ENCODE measurements around the gene SV2B.

Gene SV2B

DNA sequence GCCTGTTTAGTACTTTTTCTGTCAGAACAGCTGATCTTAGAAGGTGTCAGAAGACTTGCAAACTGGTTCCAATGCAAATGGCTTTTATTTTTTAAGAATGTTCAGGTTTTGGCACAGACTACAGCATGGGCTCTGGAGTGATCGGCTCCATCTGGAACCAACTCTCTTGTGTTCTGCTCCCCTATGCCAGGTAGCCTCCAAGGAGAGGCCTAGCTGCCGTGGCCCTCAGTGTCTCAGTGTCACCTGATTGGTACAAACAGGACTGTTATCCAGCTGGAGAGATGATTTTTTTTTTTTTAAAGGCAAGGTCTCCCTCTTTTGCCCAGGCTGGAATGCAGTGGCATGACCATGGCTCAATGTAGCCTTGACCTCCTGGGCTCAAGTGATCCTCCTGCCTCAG, 183.1 kb downstream of the SV2B start:
- DNase-seq: no peak

GRCh38 chr15:91284758-91285466, 184.9 kb downstream of the SV2B start:
- DNase-seq: no peak

GRCh38 chr15:91289324-91289723, 189.3 kb downstream of the SV2B start:
- DNase-seq: no peak

- DNase-seq: no peak
Measured at GRCh38 chr15:91290553-91290952, 190.5 kb downstream of the SV2B start.

DNA sequence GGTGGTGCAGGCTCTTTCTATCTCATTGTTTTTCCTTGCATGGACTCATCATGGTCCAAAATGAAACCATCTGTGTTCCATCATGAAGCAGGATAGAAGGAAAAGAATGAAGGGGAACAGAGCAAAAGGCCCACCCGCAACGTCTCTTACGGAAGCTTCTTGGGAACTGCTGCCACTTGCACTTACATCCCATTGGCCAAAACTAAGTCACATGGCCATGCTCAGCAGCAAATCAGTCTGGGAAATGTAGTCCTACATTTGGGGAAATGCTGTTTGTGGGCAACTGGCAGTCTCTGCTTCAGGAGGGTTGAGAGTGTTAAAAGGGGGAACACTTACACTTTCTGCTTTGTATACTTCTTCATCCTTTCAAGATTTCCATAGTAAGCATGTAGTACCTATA, 191.6 kb downstream of the SV2B start:
- no peak for DNase-seq

DNA sequence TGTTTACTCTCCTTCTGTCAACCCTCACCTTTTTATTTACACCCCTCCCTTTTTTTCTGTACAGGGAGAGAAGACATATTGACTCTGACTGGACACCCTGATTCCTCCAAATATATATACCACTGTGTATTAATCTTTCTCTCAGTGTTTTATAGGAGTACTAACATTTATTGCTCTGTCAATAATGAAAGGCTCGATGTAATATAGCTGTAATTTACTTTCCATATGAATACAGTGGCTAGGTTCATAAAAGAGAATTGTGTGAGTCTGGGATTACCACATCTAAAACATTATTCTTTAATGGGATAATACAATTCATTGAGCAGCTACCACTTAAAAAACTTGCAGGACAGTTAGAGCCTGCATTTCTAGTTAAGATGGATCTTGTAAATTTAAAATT, 194.3 kb downstream of the SV2B start:
- no peak for DNase-seq

DNA sequence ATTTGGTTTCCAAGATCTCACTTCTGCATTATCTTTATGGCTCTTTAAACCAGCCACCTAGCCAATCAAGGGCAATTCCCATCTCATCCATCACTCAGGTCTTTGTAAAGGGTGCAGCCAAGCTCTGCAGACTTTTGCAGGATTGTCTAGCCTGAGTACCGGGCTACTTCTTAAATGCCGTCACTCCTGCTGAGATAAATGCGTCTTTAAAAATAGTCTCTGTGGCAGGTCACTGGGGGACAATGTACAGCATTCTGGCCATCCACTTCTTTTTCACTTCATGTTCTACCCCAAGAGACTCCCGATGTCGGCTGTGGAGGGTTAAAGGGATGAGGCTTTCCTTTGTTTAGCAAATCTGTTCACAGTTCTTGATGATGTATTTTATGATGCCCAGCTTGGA, 194.7 kb downstream of the SV2B start:
- no peak for DNase-seq

DNA sequence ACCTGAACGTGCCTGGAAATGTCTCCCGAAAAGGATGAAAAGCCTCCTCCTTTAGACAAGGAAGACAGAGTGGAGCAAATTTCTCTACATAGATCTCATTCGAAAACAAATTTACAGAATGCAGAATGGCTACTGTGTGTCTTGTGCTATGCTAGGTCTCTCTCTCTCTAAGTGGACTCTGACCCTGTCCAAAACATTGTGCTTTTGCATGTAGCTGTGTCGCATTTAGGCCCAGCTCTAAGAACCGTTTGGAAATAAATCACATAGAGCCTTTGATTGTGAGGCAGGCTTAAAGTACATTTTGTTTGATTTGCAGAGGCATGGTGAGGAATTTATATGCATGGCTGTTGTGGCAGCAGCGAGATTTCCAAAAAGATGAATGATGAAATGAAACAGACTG, 198.0 kb downstream of the SV2B start:
- DNase-seq: no peak

- DNase-seq: peak; percentile 24
Measured at GRCh38 chr15:91302588-91303439, 202.8 kb downstream of the SV2B start.

DNA sequence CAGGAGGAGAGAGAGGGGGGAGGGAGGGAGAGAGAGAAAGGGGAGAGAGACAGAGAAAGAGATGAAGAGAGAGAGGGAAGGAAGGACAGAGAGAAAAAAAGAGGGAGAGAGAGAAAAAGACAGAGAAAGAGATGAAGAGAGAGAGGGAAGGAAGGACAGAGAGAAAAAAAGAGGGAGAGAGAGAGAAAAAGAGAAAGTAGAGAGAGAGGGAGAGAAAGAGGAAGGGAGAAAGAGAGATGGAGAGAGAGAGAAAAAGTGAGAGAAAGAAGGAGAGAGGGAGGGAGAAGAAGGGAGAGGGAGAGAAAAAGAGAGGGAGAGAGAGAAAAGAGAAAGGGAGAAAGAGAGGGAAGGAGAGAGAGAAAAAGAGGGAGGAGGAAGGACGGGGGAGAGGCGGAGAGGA, 204.2 kb downstream of the SV2B start:
- no peak for DNase-seq

GRCh38 chr15:91304786-91305185, 204.7 kb downstream of the SV2B start:
- no peak for DNase-seq

DNA sequence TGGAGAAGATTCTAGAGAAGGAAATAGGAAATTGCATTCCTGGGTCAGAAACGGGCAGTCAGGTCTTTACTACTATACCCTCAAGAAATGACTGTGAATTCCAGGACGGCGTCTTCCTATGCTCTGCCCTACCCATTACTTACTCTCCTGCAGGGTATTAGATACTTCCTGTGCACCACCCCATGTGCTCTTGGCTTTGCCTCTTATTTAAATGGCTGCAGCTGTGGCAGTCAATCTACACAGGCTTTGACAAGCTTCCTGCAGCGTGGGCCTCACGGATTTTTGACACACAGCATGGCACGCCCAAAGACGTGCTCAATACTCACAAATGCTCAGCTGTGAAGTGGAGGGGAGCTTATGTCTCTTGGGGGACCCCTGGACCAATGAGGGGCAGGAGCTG, 206.1 kb downstream of the SV2B start:
- no peak for DNase-seq

DNA sequence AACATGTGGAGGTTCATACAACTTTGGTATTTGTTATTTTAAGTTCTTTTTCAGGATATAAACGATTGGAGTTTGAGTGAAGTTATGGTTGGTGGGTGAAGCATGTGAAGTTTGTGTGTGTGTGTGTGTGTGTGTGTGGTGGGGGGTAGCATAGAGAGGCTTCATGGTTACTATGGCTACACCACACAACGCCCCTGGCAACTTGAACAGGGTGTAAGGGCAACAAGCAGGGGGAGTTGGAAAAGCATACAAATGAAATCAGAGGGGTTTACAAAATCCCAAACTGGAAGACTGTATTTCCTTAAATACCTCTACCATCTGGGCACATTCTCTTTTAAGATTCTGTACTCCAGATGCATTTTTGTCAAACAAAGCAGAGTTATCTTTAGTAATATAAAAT, 207.5 kb downstream of the SV2B start:
- DNase-seq: no peak

DNA sequence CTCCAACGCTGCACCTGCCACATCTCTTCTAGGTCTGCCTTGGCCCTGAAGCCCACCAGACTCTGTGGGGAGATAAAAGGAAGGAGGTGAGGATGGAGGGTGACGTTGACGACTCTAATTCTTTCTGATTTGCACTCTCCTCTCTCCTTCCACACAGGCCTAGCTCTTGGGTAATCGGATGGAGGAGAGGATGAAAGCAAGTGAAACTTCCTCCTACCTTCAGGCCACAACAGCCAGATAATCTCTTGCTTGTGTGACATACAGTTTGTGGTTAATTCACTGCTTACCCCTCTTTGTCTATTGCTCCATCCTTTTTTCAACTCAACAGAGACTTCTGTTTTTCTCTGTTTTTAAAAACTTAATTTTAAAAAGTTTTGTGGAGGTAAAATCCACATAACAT, 208.1 kb downstream of the SV2B start:
- DNase-seq: no peak

DNA sequence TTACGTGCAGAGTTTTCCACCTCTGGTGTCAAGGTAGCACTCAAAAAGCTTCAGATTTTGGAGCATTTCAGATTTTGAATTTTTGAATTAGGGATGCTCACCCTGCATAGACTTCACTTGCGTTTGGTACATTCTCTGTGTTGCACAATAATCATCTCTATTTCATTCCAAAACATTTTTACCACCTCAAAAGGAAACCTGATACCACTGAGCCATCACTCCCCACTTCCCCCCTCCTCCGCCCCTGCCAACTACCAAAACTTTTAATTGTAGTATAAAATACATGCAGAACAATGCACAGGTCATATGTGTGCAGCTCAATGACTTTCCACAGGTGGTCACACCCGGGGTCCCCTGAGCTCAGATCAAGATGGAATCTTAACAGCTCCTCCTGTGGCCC, 208.8 kb downstream of the SV2B start:
- peak; percentile 24 for DNase-seq

- no peak for DNase-seq
Measured at GRCh38 chr15:91311986-91312385, 211.9 kb downstream of the SV2B start.

GRCh38 chr15:91316126-91316525, 216.1 kb downstream of the SV2B start:
- no peak for DNase-seq

DNA sequence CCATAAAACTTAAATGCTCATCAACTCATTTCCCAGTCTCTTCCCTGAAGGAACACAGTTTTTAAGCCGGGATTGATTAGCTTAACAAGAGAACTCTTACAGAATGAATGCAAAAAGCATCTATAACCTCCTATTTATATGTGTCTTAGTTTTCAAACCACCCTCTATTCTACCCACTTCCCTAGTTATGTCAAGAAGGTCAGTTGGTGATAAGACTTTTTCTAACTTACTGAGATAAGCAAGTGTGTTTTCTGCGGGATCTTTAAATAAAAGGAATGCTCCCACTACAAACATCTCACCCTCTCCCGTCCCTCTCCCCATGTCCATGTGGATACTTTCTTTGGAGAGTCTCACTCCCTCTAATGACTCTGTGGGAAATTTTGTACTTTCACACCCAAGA, 218.5 kb downstream of the SV2B start:
- no peak for DNase-seq

GRCh38 chr15:91318931-91319330, 218.9 kb downstream of the SV2B start:
- DNase-seq: no peak

DNA sequence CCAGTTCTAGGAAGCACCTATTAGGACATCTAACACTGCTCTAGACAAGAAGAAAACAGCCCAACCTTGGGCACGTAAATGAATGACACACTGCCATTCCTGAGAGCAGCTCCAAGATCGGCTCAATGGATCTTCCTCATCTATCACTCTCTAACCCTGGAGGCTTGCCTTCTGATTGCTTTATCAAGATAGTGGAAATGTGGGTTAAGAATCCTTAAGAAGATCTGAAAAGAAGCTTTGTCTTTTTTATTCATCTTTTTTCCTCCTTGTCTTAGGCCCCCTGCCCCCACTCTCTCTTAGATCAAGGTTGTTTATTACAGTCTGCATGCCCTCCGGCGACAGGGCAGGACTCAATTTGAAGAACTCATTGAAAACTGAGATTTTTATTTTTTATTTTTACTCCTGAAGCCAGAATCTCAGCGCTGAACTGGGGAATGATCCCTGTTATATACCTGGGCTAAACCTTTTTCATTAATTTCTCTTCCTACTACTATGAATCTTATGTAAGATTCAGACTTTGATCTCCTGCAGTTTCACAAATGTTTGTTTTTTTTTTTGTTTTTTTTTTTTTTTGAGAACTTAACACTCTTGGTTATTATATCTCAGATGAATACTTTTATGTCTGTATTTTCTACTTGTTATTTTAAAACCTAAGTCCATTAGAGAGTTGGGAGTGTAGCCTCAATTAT, 219.5 kb downstream of the SV2B start:
- DNase-seq: no peak

GRCh38 chr15:91320101-91320500, 220.0 kb downstream of the SV2B start:
- DNase-seq: no peak

DNA sequence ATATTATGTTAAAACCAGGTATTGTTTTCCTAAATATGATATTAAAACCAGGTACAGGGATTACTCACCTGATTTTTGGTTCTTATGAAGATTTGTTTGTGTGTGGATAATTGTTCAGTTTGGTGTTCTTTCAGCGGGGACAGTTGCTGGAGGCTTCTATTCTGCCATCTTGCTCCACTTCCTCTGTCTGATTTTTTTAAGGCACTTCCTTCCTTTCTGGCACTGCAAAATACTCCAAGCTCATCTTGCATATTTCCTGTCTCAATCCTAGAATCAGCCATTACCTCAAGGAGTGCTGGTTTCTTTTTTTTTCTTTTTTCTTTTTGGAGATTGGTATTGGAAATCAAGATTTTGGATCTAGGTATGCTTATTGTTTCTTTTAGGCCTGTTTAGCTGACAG, 229.9 kb downstream of the SV2B start:
- no peak for DNase-seq

DNA sequence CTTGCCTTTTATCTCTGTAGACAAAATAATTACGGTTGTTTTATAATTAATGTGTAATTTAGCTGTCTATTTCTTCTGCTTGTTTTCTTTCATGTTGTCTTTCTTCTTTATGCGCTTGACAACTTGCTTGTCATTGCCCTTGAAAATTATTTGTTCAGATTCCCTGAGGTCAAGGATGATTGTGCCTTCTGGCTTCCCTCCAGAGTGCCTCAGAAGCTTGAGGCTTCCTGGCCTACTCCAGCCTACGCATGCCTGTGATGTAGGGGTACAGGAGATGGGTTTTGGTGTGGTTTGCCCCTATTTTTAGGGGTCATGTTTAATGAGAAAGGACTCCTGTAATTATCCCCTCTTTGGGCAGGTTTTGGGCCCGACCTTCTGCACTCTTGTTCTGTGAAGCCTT, 231.5 kb downstream of the SV2B start:
- no peak for DNase-seq

DNA sequence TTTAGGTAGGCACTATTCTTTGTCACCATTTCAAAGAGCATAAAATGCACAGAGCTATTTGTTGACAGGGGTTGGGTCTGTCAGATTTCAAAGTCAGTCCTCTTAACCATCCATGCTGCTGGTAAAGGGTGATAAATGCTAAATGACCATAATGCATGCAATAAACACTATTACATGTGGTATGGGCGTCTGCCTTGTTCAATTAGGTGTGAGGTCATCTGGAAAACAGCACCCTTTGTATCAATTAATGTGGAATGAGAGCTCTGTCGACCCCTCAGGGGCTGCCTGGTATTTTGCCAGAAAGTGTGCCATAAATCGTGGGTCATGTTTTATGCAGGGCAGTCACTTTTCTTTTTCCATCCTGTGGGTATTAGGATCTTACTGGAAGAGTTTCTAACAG, 235.6 kb downstream of the SV2B start:
- DNase-seq: no peak

Data from stimulated activated CD4-positive, alpha-beta T cell treated with anti-CD3 and anti-CD28 coated beads, Interleukin-4, amount 100 ng/mL, for 24 hours (primary cell).